Stomach (tissue), 9 donors: ENCODE measurements around the gene HP1BP3. TPM values are rescaled to one million over a fixed set of nuclear protein-coding genes. Genes with fewer than 3 reads are reported as not detected.
A peak's percentile ranks its signal among the peaks of the same experiment; 100 is the strongest.

Experiments
- DNase-seq, 2 donors: peaks; one replicate each; pipeline versions ENCODE4 v3.0.0 to v3.0.0-alpha.2; 2013 to 2019
- H3K27ac ChIP-seq, 5 donors: fragments of 200-600 bp in 4 of 5; sonication (generic) in 4 of 5; one replicate each; pipeline ENCODE4 v1.5.1; 2013 to 2019; ENCODE audit warnings: mild to moderate bottlenecking in 1 of 5, moderate library complexity in 1 of 5
- H3K27me3 ChIP-seq, 3 donors: fragments of 200-600 bp; sonication (generic); one replicate each; pipeline ENCODE4 v1.5.1; 2017 to 2019; ENCODE audit warnings: mixed run types in 1 of 3
- H3K36me3 ChIP-seq, 4 donors: fragments of 200-600 bp; sonication (generic); 1 replicate in 3 of 4; 2 replicates in 1 of 4; pipeline ENCODE4 v1.5.1; 2016 to 2019
- H3K4me1 ChIP-seq, 4 donors: fragments of 200-600 bp; sonication (generic); one replicate each; pipeline ENCODE4 v1.5.1; 2016 to 2019
- H3K4me3 ChIP-seq, 4 donors: fragments of 200-600 bp; sonication (generic) in 3 of 4; one replicate each; pipeline ENCODE4 v1.5.1; 2016 to 2019; ENCODE audit warnings: mild to moderate bottlenecking in 1 of 4
- H3K9me3 ChIP-seq, 4 donors: fragments of 200-600 bp; sonication (generic); one replicate each; pipeline ENCODE4 v1.5.1; 2016 to 2019
- CTCF ChIP-seq, 7 experiments: fragments of 450-650 bp in 4 of 7; fragments of 200-600 bp in 3 of 7; sonication (generic) in 3 of 7; IDR thresholded peaks; one replicate each; pipeline ENCODE4 v1.5.1; 2016 to 2019; ENCODE audit warnings: antibody characterized with exemption in 7 of 7, control low read depth in 2 of 7, mild to moderate bottlenecking in 1 of 7
- EP300 ChIP-seq: sonication (generic); formaldehyde crosslinking; IDR thresholded peaks from one replicate; pipeline ENCODE4 v1.6.1; 2017; ENCODE audit warnings: antibody characterized with exemption
- POLR2A ChIP-seq, 4 donors: fragments of 450-650 bp; IDR thresholded peaks; one replicate each; pipeline ENCODE4 v1.6.1; 2016; ENCODE audit warnings: antibody characterized with exemption in 4 of 4, control low read depth in 2 of 4, mild to moderate bottlenecking in 1 of 4, moderate library complexity in 1 of 4
- POLR2AphosphoS5 ChIP-seq, 3 donors: sonication (generic); formaldehyde crosslinking; IDR thresholded peaks; one replicate each; pipeline ENCODE4 v1.6.1; 2016; ENCODE audit warnings: antibody characterized with exemption in 3 of 3
- WGBS, 5 donors: extraction: QIAGEN DNeasy Blood & Tissue Kit in 3 of 5; methylation state at CpG; one replicate each; pipeline versions ENCODE4 v1.1.5 to v1.1.7; 2013 to 2018; 5-methylcytosine and 5-hydroxymethylcytosine counted together
- intact Hi-C: fragments of 100-400 bp; cut with DNase I; formaldehyde crosslinking; loops from one replicate; pipeline ENCODE4 v1.15.1; 2023; ENCODE audit warnings: low total_unique reads
- polyA plus RNA-seq, 3 donors: library from polyadenylated mRNA; stranded (reverse); fragments of 200-250 nt; gene quantifications; one replicate each; pipeline ENCODE4 v1.2.3, GENCODE V29; 2013
- total RNA-seq, 5 donors: library from RNA; depleted of rRNA; stranded (reverse); fragments of >200 nt; gene quantifications; one replicate each; pipeline versions ENCODE4 v1.1.0 to v1.2.3, GENCODE V29; 2014 to 2016
- donor health status: healthy with polysubstance abuse.
- donor health status: Bipolar disorder and iron deficiency.
- donor health status: healthy.

HP1BP3 gene
- total and polyA plus RNA-seq, 8 donors = 55.2 to 649 (median 232) TPM

DNA sequence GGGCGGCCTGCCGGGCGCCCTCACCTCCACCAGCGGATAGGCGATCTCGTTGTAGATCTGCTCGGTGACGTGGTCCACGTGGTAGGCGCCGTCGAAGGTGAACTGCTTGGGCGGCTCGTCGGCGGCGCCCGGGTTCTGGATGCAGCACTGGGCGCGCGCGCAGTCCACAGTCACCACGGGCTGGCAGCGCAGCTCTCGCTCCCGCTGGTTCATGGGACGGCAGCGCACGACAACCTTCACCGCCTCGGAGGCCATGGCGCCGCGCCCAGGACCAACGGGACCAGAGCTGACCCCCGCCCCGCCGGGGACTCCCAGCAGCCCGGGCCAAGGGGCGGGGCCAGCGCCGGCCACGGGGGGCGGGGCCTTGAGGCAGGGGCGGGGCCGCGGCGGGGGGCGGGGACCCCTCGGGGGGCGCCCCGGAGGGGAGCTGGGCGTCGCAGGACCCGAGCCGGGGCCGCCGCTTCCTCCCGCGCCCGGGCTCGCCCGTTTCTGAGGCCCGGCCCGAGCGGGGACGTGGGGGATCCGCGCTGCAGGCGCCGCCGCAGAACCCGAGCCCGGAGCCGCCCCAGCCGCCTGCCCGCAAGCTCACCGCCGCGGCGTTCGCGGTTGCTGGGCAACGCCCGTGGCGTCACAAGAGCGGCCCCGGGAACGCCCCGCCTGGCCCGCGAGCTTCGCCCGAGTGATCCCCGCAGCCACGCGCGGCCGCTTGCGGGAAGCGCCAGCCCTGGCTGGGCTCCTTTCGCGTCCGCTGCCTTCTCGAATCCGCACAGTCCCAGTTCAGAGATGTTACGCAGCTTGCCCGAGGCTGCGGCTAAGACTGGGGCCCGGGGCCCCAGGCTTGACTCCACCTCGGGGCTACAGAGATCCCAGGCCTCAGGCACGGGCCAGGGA lies 69.4 kb downstream of the HP1BP3 start, which contains the start of gene KIF17:
KIF17 (minus strand) TSS at position 556 of the 891 bp plus-strand sequence; CDS start at position 255, 301 bp downstream.
- Histone ChIP-seq H3K4me3 (peak within 1 kb of the TSS; percentile 47 to 59 (median 53)), H3K27me3 (peaks cover 0 to 41% (median 25%) of the 10 kb centered on the region in 3 donors), H3K4me1 (peaks cover 8 to 12% (median 11%) of the 10 kb centered on the region in 4 donors), H3K36me3 (no peaks in the 10 kb centered on the region), H3K9me3 (no peaks in the 10 kb centered on the region), H3K27ac (no peak within 1 kb of the TSS)
- peak; percentile 87 to 94 for DNase-seq
- 0 to 3% (median 2%) methylated on average over 12 to 112 of the region's 112 CpGs for WGBS, 5 donors
- TF ChIP-seq EP300 (no peak), CTCF (IDR thresholded peaks at IDR 0.05) (no peak), POLR2AphosphoS5 (IDR thresholded peaks at IDR 0.05) (no peak), POLR2A (IDR thresholded peaks at IDR 0.05) (no peak)
- intact Hi-C loops = no loop called here

GRCh38 chr1:20716232-20716631 lies 70.9 kb downstream of the HP1BP3 start:
- peaks cover 8 to 12% (median 11%) of the 10 kb centered on the region in 4 donors for H3K4me1 ChIP-seq
- intact Hi-C loops = no loop called here
- DNase-seq = no peak
- no peak overlapping the region for H3K4me3 ChIP-seq
- H3K27ac ChIP-seq = no peak overlapping the region
- H3K36me3 ChIP-seq = no peaks in the 10 kb centered on the region
- H3K27me3 ChIP-seq = peaks cover 0 to 46% (median 25%) of the 10 kb centered on the region in 3 donors
- no peak for TF ChIP-seq POLR2A (IDR thresholded peaks at IDR 0.05)
- TF ChIP-seq POLR2AphosphoS5 (IDR thresholded peaks at IDR 0.05) = no peak
- no peak for TF ChIP-seq CTCF (IDR thresholded peaks at IDR 0.05)
- no peak for TF ChIP-seq EP300
- WGBS, 5 donors = 61 to 78% (median 66%) methylated on average over 13 of the region's 13 CpGs
- H3K9me3 ChIP-seq = no peaks in the 10 kb centered on the region

GRCh38 chr1:20715406-20715805 lies 71.7 kb downstream of the HP1BP3 start:
- H3K36me3 ChIP-seq = no peaks in the 10 kb centered on the region
- no peaks in the 10 kb centered on the region for H3K9me3 ChIP-seq
- peaks cover 8 to 12% (median 11%) of the 10 kb centered on the region in 4 donors for H3K4me1 ChIP-seq
- WGBS, 5 donors = 83 to 92% (median 90%) methylated on average over 2 to 15 of the region's 15 CpGs
- no peak for DNase-seq
- H3K27ac ChIP-seq = no peak overlapping the region
- intact Hi-C loops = no loop called here
- no peak overlapping the region for H3K4me3 ChIP-seq
- H3K27me3 ChIP-seq = peaks cover 0 to 46% (median 25%) of the 10 kb centered on the region in 3 donors
- no peak for TF ChIP-seq POLR2AphosphoS5 (IDR thresholded peaks at IDR 0.05)
- TF ChIP-seq POLR2A (IDR thresholded peaks at IDR 0.05) = no peak
- no peak for TF ChIP-seq EP300
- no peak for TF ChIP-seq CTCF (IDR thresholded peaks at IDR 0.05)

GRCh38 chr1:20713440-20713839 lies 73.7 kb downstream of the HP1BP3 start:
- no peak for TF ChIP-seq POLR2A (IDR thresholded peaks at IDR 0.05)
- intact Hi-C loops = no loop called here
- Histone ChIP-seq H3K27me3 (peaks cover 0 to 42% (median 25%) of the 10 kb centered on the region in 3 donors), H3K27ac (no peak overlapping the region), H3K9me3 (no peaks in the 10 kb centered on the region), H3K4me3 (no peak overlapping the region), H3K36me3 (no peaks in the 10 kb centered on the region), H3K4me1 (peaks cover 8 to 12% (median 11%) of the 10 kb centered on the region in 4 donors)
- no peak for DNase-seq
- 82 to 94% (median 87%) methylated on average over 6 of the region's 6 CpGs for WGBS, 5 donors
